Muscle of arm (tissue), 12 donors: ENCODE measurements around the gene NIPAL4. TPM values are rescaled to one million over a fixed set of nuclear protein-coding genes. Genes with fewer than 3 reads are reported as not detected.

ENCODE experiments used
- DNase-seq: peaks from one replicate; pipeline ENCODE4 v3.0.0-alpha.2; 2013
- polyA plus RNA-seq, 12 donors: library from polyadenylated mRNA; unstranded; fragments of 120-200 nt; gene quantifications; one replicate each; pipeline ENCODE4 v1.2.1, GENCODE V29; 2013; ENCODE audit not compliant: insufficient read length in 12 of 12

The NIPAL4 gene
- polyA plus RNA-seq, 12 donors, result 0.05 to 6.1 (median 0.33) TPM; not detected in 2

DNA sequence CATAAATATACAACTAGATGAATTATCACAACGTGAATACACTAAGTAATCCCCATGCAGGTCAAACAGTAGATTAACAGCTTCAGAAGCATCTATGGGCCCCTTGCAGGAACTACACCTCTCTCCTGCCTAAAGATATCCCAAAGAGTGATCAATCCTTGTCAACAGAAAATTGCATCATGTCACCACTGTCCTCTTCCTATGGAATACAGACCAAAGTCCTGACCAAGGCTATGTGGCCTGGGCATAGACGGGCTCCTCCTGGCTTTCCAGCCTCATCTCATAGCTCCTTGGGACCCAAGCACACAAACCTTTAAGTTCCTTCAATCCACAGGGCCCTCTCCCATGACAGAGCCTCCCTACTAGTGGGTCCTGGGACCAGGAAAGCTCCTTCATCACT lies 25.3 kb downstream of the NIPAL4 start:
- no peak for DNase-seq

DNA sequence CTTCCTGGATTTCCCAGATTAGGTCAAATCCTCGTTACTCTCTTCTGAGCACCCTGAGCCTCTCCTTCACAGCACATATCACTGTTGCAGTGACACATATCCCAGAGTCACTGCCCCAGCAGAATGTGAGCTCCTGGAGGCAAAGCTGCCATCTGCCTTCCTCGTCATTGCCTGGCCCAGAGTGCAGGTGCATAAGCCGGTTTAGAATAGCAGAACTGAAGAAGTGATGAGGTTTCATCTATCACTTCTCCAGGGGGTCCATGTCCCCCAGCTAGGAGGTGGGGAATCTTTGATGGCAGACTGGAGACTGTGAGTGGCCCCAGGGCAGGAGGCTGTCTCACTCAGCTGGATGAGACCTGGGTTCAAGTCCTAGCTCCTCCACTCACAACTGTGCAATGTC lies 25.8 kb downstream of the NIPAL4 start:
- DNase-seq, result no peak

DNA sequence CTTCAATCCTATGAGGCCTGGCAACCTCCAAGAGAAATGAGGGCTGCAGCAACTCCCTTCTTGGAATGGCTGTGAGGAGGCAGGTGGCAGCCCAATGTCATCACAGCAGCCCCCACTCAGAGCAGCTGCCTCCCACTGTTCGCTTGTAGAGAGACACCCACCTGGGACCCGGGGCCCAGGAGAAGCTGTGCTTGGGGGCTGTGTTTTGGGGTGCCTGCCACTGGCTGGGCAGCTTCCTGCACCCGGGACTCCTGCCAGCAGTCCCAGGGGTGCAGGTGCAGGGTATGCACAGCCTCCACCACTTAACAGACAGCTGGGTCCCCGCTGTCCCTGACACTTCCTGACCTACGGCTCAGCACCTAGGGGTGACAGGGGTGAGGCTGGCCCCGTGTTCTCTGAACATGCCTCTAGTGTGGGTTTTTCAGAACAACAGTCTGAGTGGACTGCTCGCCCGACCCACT lies 26.2 kb downstream of the NIPAL4 start:
- no peak for DNase-seq

DNA sequence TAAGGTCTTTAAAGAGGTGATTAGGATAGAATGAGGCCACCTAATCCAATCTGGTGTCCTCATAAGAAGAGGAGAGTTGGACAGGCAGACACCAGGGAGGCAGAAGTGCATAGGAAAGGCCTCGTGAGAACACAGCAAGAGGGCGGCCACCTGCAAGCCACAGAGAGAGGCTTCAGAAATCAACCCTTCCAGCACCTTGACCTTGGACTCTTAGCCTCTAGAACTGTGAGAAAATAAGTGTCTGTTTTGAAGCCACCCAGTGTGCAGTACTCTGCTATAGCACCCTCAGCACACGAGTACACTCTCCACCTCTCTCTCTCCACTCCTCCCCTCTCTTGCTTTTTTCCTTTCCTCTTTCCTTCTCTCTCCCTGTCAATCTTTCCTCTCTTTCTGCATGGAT lies 26.8 kb downstream of the NIPAL4 start:
- no peak for DNase-seq

DNA sequence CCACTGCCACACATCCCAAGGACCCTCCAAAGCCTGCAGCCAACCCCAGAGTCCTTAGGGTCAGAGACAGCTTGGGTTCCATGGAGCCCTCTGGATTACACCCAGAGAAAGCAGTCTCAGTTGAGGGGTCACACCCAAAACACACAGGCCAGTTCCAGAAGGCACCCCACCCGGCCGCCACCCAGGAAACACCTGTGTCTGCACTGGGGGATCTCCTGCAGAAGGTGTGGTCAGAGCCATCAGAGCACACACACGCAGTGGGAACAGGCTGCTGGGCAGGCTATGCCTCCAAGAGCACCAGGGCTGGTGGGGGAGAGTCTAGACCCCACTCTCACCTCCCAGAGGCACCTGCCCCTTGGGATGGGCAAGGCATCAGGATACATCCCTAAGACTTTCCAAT lies 27.3 kb downstream of the NIPAL4 start:
- DNase-seq, result no peak

DNA sequence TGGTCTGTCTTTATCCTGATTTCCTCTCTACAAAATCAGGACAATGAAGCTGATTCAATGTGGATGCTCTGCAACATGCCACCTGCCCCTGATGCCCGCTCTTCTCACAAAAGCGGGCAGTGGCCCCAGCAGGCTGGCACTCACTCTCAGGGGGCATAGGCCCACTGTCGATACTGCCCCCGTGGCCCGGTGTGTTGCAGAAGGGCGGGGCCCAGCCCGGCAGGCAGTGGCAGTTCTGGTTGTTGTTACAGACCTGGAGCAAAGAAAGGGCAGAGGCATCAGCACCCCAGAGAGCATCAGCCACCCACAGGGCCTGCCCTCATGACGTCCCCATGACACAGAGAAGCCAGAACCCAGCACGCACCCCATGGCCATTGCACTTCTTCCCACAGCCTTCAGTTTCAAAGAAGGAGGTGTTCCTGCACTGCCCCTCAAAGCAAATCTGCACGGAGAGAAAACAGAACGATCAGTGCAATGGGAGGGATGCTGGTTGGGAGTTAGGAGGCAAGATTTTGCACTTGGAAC lies 31.5 kb downstream of the NIPAL4 start:
- DNase-seq, result no peak

DNA sequence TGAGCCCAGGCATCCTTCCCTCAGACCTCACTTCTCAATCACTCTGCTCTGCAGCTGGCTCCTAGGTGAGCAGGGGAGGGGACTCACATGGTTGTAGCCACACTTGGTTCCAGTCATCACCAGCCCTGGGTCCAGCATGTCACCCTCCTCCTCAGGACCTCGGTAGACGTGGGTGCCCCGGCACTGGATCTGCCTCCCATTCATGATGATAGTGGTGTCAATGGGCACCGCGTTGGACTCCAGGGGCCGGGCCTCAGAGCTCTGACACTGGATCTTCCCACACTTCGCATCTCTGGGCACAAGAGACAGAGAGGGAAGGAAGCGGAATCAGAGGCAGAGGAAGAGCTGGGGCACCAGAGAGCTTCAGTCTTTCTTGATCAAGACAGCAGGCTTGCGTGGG lies 32.9 kb downstream of the NIPAL4 start:
- no peak for DNase-seq

DNA sequence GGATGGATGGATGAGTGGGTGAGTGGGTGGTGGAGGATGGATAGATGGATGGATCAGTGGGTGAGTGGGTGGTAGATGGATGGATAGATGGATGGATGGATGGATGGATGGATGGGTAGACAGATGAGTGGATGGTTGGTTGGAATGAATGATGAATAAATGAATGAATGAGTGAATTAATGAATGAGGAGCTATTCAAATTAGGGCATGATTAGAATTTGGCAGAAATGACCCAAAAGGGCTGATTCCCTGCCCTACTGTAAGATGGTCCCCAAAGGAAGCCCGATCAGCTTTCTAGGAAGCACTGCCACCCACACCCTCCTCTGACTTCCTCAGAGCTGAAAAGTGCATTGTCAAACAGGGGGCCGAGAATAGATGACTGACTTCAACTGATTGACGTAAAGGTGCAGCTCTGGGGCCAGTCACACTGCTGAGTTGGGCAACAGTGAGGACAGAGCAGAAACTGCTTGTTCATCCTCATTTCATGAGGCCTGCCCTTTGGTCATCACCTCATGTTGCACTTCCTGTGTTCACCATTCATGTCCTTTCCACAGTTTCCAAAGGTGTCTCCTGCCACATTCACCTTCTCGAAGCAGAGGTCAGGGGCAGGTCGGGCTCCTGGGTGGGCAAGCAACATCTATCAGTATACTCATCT lies 34.3 kb downstream of the NIPAL4 start:
- no peak for DNase-seq

DNA sequence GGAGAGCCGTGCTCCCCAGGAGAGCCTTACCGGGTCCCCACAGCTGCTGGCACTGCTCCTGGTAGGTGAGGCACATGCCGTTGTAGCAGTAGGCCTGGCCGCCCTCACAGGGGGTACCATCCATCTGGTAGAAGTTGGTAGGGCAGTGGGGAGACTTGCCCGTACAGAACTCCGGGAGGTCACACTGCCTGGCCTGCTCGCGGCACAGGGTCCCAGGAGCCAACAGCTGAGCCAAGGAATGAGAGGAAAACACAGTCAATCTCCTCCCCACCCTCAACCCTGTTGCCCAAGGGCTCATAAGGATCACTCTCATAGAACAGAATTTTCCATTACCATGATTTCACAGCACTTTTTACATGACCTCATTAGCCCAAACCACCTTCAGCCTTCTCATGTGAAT lies 36.9 kb downstream of the NIPAL4 start:
- DNase-seq, result no peak

DNA sequence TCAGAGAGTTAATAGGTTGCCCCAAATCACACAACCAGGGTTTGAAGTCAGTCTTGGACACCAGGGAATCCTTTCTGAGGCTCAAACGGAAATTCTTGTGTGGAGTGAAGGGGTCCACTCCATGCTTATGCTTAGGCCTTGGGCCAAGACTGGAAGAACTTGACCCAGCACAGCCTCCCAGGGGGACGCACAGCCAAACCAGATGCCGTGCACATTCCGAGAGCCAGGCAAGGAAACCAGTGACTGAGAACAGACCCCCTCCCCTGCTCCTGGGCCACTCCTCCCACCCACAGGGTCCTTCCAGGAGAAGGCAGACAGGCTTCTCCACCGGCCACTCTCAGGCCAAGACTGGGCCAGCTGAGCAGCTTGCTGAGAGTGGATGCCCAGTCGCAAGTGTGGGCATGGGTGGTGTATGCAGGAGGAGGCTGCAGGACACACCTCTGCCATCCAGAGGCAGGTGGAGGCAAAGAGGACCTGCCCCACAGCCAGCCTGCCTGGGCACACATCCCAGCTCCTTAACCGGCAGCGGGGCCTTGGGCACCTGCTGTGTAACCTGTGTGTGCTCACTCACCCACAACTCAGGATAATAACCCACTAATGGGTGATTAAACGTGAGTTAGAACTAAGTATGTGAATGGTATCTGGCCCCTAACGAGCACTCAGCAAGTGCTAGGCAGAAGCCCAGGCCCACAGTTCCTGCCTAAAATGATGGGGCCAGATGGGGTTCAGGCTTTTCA lies 38.0 kb downstream of the NIPAL4 start:
- no peak for DNase-seq

DNA sequence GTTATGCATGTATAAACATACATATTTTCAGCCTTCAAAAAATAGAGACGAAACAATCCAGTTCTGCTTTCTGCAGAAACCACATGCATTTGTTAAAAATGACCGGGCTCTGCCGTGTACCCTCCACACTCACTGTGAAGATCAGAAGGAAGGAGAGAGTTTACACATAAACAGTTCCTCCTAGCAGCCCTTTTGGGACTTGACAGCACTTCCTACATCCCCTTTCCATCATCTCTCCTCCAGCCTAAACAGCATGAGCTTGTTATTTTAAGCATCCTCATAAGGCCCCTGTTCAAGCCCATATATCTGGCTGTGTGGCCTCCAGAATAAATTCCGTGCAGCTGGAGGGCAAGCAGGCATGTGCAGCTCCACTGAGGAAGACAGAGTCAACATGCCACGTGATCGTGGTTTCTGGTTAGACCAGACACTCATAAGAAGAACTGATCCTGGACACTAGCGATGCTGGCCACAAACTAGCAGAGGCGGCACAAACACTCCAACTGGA lies 42.2 kb downstream of the NIPAL4 start:
- DNase-seq, result no peak

DNA sequence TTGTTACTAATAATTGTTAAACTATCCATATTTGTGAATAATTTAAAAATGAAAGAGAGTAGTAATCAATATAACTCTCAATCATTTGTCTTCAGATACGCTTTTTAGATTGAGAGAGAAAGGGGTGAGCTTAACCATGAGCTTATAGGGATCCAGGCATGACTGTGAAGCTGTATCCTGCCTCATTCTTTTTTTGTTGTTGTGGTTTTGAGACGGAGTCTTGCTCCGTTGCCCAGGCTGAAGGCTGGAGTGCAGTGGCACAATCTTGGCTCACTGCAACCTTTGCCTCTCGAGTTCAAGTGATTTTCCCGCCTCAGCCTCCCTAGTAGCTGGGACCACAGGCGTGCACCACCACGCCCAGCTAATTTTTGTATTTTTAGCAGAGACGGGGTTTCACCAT lies 44.0 kb downstream of the NIPAL4 start:
- no peak for DNase-seq

DNA sequence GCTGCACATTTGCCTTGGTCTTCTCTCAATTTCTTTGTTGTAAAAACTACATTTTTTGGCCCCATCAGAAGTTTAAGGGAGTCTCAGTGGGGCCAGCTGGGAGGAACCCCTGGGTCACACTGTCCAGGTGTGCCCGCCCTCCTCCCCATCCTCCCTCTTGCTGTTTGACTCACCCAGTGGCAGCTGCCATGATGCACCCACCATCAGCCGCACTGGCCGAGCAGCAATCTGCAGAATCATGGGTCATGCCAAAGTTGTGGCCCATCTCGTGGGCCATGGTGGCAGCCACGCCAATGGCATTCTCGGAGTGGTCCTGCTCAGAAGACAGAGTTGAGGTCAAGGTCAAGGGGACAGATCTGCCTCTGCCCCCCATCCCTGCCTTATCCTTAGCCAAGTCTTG lies 45.5 kb downstream of the NIPAL4 start:
- no peak for DNase-seq

DNA sequence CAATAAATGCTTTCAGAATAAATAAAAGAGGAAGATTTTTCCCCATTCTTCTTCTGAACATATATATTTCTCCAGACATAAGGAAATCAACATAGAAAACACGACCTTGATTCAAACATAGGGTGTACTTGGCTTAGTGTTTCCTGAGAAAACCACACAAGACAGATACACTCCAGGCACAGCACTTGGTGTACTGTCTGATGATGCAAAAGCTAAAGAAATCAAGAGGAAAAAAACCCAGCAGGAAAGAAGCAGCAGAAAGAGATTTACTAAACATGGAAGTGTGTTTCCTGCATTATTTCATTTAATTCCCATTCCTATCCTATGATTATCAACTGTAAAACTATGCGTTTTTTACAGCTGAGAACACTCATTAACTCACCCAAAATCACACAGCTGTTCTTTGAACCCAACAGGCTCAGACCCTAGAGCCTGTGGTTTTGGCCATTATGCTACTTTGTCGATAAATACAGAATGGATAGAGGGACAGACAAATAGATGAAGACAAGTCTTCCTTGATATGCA lies 46.1 kb downstream of the NIPAL4 start:
- no peak for DNase-seq

DNA sequence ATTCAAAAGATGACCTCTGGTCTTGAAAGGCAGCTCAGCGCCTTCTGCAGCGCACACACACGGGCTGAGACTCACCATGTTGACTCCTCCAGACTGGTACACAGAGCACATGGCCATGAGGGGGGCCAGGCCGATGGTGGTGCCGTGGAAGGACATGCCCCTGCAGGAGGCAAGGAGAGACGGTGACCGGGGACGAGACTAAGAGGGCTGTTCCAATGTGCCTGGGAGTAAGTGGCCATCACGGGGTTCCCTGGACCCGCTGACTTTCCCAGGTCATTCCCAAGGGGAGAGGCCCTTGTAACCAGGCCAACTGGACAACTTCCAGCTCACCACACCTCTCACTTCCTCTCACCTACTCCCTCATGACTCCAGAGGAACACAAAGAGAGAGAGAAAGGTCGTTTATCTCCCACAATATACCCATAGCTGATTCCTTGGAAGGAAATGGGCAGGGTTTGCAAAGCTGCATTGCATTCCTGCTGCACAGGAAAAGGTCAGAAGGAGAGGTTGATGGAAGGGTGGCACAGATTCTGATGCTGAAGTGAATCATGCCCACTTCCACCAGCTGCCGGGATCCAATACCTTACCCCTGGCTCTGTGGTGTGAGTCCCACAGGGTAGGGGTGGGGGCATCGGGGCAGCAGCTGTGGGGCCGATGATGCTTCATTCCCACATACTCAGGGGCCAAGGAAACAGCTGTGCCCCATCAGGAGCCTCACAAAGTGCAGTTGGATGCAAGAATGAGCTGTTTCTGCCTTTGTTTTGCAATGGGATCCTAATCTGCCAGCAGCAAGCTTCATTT lies 47.2 kb downstream of the NIPAL4 start:
- no peak for DNase-seq

DNA sequence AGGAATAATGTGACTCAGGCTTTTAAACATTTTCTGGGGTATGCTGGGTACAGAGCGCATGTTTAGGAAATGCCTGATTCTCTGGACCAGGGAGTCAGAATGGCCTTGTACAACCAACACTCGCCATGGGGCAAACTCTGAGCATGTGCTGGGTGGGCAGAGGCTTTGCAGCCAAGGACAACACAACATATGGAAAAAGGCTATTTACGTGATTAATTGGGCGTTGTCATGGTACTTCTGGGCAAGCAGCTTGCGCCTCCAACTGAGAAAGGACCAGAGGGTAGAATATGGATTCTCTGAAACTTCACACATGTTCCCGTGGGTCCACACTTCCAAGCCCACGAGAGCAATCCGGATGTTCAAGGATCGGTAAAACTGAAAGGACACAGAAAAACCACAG lies 49.1 kb downstream of the NIPAL4 start:
- DNase-seq, result no peak

DNA sequence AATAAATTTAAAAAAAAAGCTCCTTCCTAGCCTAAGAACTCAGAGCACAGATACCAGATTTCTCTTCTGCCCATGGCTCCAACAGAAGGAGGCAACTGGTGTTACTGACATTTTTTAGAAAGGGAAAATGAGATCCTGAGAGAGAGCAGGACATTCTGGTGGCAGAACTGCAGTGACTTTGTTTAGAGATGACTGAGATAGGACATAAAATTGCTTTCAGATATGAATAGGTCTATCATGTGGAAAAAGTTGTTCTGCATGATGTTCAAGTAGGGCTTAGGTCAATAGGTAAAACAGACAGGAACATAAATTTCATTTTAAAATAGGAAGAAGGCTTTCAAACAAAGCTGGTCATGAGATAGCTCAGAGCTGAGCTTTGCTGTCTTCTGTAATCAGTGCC lies 49.6 kb downstream of the NIPAL4 start:
- DNase-seq, result no peak

DNA sequence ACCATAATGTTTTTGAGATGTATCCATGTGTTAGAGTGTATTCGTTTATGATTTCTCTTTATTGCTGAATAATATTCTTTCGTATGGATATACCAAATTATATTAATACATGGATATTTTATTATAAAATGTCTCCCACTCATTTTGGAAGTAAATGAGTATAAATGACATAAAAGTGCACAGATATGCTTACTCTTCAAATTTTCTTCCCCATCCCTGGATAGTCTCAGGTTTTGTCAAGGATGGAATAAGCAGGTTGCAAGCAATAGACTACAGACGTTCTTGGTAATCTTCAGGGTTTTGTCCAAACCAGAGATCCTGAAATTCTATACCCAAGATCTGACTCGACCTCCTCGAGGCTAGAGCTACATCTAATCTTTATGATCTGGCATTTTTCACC lies 50.7 kb downstream of the NIPAL4 start:
- DNase-seq, result no peak

DNA sequence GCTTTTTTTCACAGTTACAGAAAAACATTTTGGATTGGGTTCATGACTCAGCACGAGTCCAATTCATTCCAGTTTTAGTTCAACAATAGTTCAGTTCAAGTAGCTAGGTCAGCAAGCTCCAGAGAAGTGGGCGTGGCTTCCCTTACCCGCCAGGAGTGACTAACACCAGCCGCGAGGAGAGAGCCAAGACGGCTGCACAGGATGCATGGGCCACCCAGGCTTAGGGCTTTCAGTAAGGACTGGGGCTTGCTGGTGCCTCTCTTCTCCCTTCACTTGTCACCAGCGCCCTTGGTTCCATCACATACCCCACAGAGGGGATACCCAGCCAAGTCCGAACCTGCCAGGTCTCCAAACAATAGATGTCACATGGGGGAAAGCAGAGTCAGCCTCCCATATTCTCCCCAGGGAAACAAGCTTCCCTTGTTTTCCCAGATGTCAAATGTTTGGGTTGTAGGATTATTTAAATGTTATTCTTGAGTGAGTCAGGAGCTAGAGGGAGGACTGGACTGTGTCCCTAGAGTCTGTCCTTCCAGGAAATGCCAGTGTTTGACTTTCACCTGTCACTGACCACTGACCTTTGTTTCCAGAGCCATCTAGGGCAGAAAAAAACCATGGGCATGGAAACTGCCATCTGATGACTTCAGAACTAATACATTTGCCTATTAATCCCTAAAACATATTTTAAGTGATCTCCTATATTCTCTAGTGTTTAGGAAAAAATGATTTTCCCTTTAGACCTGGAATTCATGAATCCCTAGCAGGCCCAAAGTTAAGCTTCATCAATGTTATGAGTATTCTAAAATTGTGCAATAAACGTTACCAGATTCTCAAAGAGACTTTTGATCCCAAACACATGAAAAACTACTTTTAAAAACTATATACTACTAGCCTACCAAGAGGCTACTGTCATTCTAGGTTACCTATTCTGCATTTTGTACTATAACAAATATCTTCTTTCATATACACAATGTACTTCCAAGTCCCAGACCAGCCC lies 51.9 kb downstream of the NIPAL4 start:
- peak; percentile 86 for DNase-seq

DNA sequence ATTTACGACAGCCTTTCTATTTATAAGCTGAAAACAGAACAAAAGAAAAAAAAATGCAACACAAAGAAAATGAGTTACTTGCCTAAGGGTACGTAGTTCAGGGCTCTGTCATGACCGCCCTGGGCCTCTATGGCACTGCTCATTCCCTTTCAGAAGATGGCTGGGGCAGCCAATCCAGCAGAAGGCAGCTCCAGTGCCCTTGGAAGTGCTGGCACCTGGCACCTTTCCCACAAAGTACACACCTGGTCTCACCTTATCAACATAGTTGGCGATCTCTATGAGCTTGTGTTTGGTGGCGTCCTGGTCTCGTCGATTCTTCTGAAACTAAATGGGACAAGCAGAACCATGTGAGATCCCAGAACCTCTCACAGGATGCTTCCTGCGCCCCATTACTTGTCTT lies 53.2 kb downstream of the NIPAL4 start:
- DNase-seq, result no peak

DNA sequence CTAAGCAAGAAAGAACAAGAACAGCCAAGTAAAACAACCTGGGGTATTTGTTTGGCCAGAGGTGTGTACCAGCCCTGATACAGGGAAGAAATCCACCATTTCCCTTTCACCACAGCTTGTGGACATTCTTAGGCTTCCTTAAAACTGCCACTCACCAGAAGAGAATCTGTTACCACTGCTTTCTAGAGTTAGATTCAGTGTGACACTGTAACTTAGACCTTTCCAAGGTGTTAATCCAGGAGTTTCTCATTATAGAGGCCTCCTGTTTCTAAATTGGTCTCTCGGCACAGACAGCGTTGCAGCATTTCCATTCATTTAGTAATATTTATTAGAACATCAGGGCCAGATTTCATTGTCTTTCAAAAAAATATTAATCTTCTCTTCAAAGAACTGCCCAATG lies 55.0 kb downstream of the NIPAL4 start:
- no peak for DNase-seq
